GM20431 (cell line): ENCODE data around the gene RAB21.

Source experiments
- in situ Hi-C: fragments of 300-500 bp; cut with MseI, MboI; formaldehyde crosslinking; loops from one replicate; pipeline ENCODE4 v1.15.0; 2020; ENCODE audit warnings: low sequenced_read_pairs; ENCODE audit not compliant: unreplicated experiment

Gene RAB21

DNA sequence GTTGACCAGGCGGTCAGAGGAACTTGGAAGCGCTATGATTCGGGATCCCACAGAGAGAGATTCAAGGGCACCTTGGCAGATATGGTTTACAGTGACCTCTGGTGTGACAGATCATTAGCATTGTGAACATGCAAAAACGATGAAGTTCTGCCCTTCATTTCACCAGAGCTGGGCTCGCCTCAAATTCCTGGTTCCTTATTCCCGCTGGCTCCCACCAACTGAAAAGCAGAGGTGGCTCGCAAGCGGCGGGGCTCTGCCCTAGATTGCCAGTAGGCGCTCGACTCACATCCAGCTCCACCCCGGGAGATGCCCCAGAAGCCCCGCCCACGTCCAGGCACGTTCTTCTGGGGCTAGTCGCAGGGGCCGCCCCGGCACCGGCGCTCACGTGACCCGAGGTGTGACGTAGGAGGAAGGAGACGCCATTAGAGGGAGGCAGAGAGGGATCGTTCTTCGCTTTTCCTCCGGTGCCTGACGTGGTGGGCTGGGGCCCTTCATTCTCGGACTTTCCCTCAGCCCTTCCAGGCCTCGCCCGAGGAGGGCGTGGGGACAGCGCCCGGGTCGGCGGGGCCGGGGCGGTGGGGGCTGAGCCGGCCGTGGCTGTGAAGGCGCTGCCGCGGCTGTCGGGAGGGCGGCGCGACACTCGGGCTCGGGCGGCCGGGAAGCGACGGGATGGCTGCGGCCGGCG is at the start of gene RAB21:
RAB21 (plus strand) TSS at position 403 of the 685 bp plus-strand sequence; CDS start at position 670, 267 bp downstream.
- in situ Hi-C loops: no loop called here

DNA sequence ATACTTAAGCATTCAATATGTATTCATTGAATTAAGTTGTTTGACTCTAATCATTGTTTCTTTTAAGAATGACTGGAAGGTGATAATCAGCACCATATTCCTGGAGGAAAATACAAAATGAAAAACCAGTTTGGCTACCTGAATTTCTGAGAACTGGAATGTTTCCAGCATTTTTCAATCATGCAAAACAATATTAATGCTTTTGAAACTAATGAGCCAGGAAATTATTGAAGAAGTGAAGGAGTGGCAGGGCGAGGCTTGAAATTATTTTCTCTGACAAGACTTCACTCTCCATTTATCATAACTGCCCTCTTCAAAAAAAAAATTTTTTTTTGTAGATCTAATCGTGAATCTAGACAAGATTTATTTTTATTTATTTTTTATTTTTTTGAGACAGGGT is 49.7 kb upstream of the RAB21 start:
- in situ Hi-C loops: no loop called here

DNA sequence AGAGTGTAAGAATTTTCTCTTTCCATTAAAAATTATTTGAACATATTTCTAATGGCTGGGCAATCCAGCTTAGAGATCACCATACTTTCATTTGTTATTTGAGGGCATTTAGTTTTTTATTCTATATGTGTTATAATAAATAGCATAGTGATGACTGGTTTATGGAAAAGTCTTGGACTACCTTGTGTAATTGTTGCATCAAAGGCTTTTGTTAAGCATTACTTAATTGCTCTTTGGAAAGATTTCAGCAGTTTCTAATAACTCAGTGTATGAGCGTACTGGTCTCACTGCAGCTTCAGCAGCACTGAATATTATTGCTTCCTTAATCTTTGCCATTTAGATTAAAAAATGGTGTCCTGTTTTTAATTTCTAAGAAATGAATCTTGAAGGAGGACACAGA is 46.0 kb upstream of the RAB21 start:
- in situ Hi-C loops: no loop called here

DNA sequence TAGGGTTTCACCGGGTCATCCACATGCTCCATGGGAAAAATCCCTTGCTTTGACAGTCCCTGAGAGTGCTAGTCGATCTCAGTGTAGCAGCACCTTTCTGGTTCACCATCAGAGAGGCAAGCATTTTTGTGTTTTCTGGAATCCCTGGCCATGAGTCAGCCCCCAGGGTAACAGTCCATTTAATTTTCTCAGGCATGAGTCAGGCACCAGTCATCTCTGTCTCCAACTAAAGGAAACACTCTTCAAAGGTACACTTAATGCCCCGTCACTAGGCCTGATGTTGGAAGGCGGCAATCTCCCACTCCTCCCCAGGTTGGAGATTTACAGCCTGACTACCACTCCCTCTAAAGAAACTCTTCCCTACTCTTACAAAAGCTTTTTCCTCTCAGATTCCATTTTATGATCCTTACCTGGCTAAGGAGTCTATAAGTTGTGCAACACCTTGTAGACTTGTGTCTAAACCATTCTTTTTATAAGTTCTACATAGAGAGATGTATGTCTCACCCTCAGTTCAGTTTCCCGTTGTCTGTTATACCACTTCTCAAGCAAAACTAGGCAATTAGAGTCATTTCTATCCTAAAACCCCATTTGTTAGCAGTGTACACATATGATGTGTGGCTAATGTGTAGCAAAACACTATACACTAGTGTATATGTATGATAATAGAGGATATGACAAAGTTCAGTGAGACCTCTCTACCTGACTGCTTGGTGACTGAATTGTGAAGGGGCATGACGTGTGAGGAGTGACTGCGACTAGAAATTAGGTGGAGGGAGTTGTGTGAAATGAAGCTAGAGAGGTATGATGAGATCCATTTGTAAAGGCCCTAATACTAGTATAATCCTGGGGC is 44.2 kb upstream of the RAB21 start:
- in situ Hi-C loops: no loop called here

DNA sequence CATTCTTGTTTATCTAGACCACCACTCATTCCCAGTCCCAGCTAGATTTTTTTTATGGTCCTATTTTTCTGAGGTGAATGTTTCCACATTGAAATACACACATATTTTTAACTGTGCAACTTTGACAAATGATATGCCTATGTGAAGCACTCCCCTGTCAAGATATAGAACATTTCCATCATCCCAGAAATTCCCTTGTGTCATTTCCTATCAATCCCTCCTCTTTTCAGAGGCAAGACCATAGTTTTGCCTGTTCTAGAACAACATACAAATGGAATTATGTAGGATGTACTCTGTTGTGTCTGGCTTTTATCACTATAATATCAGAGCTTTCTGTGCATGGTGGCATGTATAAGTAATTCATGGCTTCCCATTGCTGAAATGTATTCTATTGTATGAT is 36.1 kb upstream of the RAB21 start:
- in situ Hi-C loops: no loop called here

DNA sequence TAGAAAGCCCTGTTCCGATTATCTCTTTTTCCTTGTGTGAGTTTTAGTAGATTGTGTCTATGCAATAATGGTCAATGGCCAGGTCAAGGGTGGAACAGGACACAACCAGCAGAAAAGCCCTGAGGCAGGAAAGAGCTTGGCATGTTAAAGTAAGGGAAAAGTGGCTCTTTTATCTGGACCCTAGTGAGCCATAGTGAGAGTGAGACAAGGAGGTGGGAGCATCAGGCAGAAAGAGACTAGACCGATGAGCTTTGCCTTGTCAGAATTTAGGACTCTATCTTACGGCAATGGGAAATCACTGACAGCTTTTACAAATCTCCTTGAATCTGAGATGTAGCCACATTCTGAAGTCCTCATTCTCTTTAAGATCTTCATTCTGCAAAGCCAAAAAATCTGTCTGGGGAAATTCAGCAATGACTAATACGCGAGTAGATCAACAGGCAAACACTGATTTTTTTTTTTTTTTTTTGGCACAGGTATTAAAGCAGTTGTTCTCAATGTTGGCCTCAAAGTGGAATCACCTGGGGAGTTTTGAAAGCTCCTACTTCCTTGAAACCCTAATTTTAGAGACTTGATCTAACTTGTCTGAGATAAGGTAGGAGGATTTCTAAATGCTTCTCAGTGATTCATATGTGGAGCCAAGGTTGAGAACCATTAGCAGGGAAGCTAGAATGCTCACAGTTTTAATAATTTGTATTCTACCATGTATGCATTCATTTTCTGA is 34.9 kb upstream of the RAB21 start:
- in situ Hi-C loops: no loop called here

DNA sequence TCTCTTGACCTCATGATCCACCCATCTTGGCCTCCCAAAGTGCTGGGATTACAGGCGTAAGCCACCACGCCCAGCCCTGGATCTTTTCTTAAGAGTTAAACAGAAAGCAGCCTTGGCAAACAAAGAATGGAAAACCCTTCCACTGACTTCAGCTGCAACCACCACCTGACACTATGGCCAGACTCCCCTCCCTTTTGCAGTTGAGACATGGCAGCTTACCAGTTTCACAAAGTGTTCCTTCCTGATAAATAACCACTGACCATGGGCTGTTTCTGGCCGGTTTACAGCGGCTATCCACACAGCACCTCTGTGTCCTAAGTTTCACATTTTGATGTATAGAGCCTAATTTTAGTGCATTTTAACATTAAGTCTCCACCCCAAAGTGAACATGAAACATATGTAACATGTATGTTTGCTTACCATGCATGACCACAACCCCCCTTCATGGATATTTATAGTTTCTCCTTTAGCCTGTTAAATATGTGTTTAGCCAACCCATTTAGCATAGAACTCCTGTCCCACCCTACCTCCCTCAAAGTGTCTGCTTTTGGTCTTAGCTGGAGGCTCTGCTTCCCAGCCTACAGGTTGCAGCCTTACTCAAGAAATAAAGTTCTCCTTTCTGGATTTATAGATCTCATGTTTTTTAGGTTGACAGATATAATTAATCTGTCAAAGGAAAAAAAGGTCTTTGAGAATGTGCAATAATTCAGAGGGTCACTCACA is 32.7 kb upstream of the RAB21 start:
- in situ Hi-C loops: no loop called here

GRCh38 chr12:71725011-71725410 is 29.7 kb upstream of the RAB21 start:
- in situ Hi-C loops: loop anchor here (25.0 kb wide), 1 partner anchor 313 kb away; no protein-coding TSS in a partner anchor

DNA sequence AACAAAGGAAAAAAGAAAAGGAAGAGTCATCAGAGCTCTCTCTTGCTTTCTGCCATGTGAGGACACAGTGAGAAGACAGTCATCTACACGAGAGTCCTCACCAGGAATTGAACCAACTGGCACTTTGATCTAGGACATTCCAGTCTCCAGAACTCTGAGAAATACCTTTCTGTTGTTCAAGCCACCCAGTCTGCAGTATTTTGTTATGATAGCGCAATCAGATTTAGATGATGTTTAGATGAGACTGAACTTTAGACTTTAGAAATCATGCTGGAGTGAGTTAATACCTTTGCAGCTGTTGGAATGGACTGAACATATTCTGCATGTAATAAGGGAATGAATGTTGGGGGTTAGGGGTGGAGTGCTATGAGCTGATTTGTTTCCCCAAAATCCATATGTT is 28.1 kb upstream of the RAB21 start:
- in situ Hi-C loops: loop anchor here (25.0 kb wide), 1 partner anchor 314 kb away; no protein-coding TSS in a partner anchor

GRCh38 chr12:71727958-71728357 is 26.7 kb upstream of the RAB21 start:
- in situ Hi-C loops: loop anchor here (25.0 kb wide), 1 partner anchor 316 kb away; no protein-coding TSS in a partner anchor

GRCh38 chr12:71730936-71731335 is 23.7 kb upstream of the RAB21 start:
- in situ Hi-C loops: loop anchor here (25.0 kb wide), 1 partner anchor 319 kb away; no protein-coding TSS in a partner anchor

GRCh38 chr12:71731439-71732356 is 23.0 kb upstream of the RAB21 start:
- in situ Hi-C loops: loop anchor here (25.0 kb wide), 1 partner anchor 319 kb away; no protein-coding TSS in a partner anchor

DNA sequence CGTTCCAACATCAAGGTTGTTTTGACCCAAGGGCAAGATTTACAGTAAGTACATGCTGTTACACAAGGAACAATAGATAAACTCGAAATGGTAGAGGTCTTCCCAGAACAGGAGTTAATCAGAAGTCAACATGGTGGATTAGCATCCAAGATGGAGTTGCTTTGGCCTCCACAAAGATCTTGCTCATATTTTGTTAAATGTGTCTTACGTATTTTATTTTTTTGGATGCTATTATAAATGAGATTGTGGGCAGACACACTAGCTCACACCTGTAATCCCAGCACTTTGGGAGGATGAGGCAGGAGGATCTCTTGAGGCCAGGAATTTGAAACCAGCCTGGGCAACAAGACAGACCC is 22.3 kb upstream of the RAB21 start:
- in situ Hi-C loops: loop anchor here (25.0 kb wide), 1 partner anchor 320 kb away; no protein-coding TSS in a partner anchor

GRCh38 chr12:71737197-71737596 is 17.5 kb upstream of the RAB21 start:
- in situ Hi-C loops: loop anchor here (25.0 kb wide), 1 partner anchor 325 kb away; no protein-coding TSS in a partner anchor

- in situ Hi-C loops: loop anchor here (25.0 kb wide), 1 partner anchor 331 kb away; no protein-coding TSS in a partner anchor
Observed at GRCh38 chr12:71742998-71743397, 11.7 kb upstream of the RAB21 start.

- in situ Hi-C loops: loop anchor here (25.0 kb wide), 1 partner anchor 332 kb away; no protein-coding TSS in a partner anchor
Observed at GRCh38 chr12:71744522-71745300, 10.0 kb upstream of the RAB21 start.

GRCh38 chr12:71746974-71747611 is 7.6 kb upstream of the RAB21 start:
- in situ Hi-C loops: loop anchor here (25.0 kb wide), 1 partner anchor 335 kb away; no protein-coding TSS in a partner anchor
